Measurements from ENCODE around the gene HECTD1.

DNA sequence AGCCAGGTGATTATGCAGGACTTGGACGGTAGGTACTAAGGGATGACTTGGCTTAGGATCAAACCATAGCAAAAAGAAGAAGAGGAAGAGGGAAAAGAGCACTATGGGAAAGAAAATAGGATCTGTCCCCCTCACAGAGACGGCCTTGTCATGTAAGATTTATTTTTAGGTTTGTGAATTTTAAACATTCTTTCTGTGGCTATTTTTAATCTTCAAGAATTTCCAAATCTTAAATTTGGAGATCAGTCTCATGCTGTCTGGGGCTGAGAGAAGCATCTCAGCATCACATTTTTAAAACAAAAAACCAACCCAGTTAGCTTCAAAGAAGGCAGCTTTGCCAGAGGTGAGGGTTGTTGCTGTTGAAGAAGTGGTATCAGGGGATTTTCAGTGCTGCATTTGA, 128.8 kb downstream of the HECTD1 start:
- TF ChIP-seq CTCF (conservative IDR thresholded peaks at IDR 0.05; ENCODE audit: low read length), result no peak
- TF ChIP-seq EZH2phosphoT487 (IDR thresholded peaks at IDR 0.05; ENCODE audit: borderline replicate concordance, low read depth, low read length), result no peak
